Activated effector memory CD4-positive, alpha-beta T cell treated with Interleukin-2 at 50 U/mL for 16 hours (primary cell): ENCODE data around the gene SUZ12.
"Not testable (repeated sequence)": the region's sequence is repeated elsewhere in the genome, so short reads cannot be mapped to it uniquely, and the experiment has no call there.

Experiments used
- DNase-seq: peaks from one replicate; pipeline ENCODE4 v3.0.0-alpha.2; 2020

The SUZ12 gene

DNA sequence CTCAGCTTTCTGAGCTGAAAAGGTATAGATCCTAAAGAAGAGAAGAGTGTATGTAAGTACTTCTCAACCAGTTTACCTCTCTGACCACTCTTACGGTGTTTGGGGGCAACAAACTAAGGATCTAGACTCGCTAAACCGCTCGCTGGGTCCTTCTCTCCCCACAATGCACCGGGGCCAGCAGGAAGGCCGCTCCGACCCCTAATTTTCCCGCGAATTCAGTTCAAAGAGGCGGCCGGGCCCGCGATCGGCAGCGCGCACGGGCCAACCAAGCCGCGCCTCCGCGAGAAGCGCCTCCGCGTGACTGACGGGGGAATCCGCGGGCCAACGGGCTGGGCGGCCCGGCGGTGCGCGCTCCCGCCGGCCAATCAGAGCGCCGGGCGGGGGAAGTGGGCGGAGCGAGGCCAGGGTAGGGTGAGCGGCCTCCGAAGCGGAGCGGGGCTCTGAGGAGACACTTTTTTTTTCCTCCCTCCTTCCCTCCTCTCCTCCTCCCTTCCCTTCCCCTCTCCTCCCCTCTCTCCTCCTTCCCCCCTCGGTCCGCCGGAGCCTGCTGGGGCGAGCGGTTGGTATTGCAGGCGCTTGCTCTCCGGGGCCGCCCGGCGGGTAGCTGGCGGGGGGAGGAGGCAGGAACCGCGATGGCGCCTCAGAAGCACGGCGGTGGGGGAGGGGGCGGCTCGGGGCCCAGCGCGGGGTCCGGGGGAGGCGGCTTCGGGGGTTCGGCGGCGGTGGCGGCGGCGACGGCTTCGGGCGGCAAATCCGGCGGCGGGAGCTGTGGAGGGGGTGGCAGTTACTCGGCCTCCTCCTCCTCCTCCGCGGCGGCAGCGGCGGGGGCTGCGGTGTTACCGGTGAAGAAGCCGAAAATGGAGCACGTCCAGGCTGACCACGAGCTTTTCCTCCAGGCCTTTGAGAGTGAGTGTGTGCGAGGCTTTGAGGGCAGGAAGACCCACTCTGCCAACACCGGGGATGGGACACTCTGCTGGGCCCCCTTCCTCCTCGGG, at the start of gene SUZ12:
SUZ12 (plus strand) TSS at position 393 of the 995 bp plus-strand sequence; CDS start at position 633, 240 bp downstream.
- DNase-seq = peak; percentile 84

DNA sequence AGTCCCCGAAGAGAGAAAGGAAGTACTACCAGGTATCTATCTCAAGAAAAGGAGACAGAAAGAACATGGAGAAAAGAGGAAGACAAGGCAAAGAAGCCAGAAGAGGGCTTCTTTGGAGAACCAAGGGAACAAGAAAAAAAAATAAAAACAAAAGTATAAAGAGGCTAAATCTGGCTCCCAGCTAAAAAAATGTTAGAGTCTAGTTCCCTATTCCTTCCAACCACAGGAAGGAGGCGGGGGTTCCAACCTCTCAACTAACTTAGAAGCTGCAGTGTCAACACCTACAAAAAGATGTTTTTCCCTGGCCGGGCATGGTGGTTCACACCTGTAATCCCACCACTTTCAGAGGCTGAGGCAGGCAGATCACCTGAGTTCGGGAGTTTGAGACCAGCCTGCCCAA, 48.7 kb upstream of the SUZ12 start:
- no peak for DNase-seq

DNA sequence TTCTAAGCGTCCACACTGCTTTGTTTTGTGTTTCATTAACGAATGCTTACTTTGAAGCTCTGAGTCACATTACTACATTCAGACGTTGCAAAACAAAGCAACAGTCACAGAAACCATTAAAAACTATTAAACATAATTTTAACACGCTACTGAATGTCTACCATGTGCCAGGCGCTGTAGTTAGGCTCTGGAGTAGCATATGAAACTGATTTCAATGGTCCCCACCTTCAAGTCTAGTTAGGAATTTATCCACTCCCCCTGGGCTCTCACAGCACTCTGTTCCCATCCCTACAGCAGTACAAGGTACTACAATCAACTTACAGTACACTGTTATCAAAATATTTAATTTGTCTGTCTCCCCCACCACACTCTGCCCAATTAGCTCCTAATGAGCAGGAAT, 35.9 kb upstream of the SUZ12 start:
- no peak for DNase-seq

DNA sequence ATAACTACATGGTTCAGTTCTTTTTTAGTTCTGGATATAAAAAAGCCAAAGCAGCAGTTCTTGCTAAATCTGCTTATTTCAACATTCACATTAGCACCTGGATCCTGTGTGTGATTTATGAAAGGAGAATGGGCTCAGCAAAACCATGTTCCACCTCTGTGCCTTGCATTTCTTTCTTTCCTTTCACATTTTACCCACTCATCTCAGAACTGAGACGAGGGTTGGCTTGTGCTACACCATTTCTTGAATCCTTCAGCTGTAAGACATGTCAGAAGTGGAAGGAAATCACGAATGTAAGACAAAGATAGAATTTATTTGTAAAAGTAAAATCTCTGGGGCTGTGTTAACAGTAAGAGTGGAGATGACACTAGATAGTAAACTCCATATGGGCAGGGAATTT, 34.1 kb upstream of the SUZ12 start:
- DNase-seq = no peak

DNA sequence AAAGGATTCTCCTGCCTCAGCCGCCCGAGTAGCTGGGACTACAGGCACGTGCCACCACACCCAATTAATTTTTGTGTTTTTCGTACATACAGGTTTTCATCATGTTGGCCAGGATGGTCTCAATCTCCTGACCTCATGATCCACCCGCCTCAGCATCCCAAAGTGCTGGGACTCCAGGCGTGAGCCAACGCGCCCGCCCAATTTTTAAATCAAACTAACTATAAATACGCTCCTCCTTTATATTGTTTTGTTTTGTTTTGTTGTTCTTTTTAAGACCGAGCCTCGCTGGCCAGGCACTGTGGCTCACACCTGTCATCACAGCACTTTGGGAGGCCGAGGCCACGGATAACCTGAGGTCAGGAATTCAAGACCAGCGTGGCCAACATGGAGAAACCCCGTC, 33.4 kb upstream of the SUZ12 start:
- DNase-seq = no peak

GRCh38 chr17:31907342-31907962, 29.4 kb upstream of the SUZ12 start:
- no peak for DNase-seq

DNA sequence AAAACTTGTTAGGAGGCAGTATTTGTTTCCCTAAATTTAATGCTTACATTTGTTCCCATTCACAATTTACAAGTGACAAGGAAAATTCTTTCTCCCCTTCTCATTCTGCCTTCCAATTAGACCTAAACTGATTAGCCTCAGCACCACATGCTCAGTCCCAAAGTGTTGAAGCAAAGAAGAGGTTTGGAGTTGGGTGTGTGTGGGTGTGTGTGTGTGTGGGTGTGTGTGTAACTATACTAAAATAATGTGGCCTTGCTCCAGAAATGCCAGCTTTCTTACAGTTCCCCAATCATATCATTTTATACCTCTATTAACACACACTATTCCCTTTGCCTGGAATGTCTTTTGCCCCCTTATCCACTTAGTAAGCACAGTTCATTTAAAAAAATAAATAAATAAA, 28.4 kb upstream of the SUZ12 start:
- no peak for DNase-seq

DNA sequence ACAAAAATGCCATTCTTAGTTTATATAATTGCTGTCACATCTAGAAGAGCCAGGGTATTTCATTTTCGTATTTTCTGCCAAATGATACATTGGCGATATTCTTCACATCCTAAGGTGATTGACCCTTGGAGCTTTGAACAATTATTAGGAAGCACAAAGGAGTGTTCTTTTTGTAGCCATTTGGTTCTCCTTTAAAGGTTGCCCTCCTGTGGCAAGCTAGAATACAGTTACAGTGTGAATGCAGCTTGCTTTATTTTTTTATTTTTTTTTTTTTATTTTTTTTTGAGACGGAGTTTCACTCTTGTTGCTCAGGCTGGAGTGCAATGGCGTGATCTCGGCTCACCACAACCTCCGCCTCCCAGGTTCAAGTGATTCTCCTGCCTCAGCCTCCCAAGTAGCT, 24.1 kb upstream of the SUZ12 start:
- DNase-seq = not testable (repeated sequence)

- DNase-seq = no peak
Observed at GRCh38 chr17:31915456-31916100, 21.2 kb upstream of the SUZ12 start.

GRCh38 chr17:31916491-31917064, 20.2 kb upstream of the SUZ12 start:
- DNase-seq = no peak

- DNase-seq = no peak
Observed at GRCh38 chr17:31917065-31917529, 19.7 kb upstream of the SUZ12 start.

GRCh38 chr17:31917721-31918120, 19.1 kb upstream of the SUZ12 start:
- DNase-seq = not testable (repeated sequence)

- DNase-seq = no peak
Observed at GRCh38 chr17:31918701-31919128, 18.1 kb upstream of the SUZ12 start.

DNA sequence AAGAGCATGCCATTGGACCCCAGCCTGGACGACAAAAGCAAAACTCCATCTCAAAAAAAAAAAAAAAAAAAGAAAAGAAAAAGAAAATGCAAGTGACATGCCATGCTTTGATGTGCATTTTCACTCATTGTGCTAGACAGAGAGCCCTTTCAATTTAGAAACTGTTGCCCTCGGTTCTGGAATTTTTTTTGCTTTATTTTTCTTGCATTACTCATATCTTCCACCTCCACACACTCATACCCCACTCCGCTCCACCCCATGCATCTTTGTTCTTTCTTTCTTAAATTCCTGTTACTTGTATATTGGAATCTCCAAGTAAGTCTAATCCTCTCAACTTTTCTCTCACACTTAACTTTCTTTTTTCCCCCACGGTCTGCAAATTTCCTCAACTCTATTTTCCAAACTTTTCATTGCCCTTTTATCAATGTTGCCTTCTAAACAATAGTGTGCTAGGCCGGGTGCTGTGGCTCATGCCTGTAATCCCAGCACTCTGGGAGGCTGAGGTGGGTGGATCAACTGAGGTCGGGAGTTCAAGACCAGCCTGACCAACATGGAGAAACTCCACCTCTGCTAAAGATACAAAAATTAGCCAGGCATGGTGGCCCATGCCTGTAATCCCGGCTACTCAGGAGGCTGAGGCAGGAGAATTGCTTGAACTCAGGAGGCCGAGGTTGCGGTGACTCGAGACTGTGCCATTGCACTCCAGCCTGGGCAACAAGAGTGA, 16.8 kb upstream of the SUZ12 start:
- DNase-seq = no peak

- DNase-seq = no peak
Observed at GRCh38 chr17:31926100-31926729, 10.6 kb upstream of the SUZ12 start.

- DNase-seq = no peak
Observed at GRCh38 chr17:31931756-31932155, 5.1 kb upstream of the SUZ12 start.

DNA sequence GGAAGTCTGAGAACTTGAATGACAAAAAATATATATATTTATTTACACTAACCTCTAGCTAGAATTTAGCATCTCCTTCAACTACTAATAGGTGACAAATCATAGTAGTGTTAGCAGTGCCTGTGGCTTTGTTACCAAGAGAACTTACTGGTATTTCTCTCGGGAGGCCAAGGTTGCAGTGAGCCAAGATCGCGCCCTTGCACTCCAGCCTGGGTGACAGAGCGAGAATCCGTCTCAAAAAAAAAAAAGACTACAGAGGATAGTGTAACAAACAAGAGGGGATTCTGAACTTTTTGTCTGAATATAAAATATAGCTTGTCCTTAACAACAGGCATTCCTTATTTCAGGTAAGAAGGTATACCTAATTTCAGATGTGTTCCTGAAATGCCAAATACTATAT, 1.3 kb upstream of the SUZ12 start:
- no peak for DNase-seq

DNA sequence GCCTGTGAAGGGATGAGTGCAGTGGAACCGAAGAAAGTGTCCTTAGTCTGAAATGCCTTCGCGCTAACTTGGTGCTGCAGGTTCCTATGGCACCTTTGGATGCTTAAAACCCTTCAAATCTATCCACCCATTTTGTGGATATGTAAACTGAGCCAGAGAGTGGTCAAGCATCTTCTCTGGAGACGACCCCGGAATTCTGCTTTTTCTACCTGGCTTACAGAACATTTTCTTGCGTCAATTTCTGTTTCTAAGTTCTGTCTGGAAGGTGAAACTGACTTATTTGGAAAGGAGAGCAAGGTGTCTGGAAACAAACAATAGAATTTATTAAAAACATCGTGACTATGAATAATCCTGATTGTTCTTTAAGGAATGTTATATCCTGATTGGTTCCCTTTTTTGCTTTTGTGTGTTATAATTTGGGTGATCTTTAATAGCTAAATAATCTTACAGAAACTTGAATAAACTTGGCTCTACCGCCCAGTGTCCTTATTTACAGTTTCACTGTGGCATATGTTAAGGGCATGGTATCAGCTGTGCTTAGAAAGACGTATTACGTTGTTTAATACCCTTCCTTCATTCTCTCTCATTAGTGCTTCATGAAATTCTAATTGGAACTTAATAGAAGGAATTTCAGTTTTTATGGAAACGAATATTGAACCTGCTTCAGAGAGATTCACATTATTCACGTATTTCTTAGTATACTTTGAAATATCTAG, 1.3 kb downstream of the SUZ12 start:
- DNase-seq = not testable (repeated sequence)

DNA sequence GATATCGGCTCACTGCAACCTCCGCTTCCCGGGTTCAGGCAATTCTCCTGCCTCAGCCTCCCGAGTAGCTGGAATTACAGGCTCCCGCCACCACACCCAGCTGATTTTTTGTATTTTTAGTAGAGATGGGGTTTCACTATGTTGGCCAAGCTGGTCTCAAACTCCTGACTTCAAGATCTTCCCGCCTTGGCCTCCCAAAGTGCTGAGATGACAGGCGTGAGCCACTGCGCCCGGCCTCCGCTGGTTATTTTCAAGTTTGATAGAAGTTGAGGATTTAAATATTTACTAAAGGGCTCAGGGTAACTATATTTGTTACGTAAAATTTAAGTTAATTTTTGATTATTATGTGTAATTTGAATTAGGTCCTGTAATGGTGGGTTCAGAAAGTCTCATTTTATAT, 5.1 kb downstream of the SUZ12 start:
- not testable (repeated sequence) for DNase-seq

DNA sequence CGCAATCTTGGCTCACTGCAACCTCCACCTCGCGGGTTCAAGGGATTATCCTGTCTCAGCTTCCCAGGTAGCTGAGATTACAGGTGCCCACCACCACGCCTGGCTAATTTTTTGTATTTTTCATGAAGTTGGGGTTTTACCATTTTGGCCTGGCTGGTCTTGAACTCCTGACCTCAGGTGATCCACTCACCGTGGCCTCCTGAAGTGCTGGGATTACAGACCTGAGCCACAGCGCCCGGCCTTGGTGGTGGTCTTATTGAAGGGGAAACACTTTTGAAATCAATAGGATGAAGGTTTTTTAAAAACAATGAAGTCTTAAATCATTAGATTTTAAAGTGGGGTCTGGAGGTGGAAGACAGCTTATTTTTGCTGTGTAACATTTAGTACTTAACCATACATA, 5.6 kb downstream of the SUZ12 start:
- not testable (repeated sequence) for DNase-seq

- DNase-seq = not testable (repeated sequence)
Observed at GRCh38 chr17:31951953-31952352, 15.1 kb downstream of the SUZ12 start.
